GM12878 (cell line): Measurements from ENCODE around the gene DLG2. TPM values are rescaled to one million over a fixed set of nuclear protein-coding genes. Genes with fewer than 3 reads are reported as not detected.

Experiments
- ATAC-seq: fragments of 200-7000 bp; cut with Tn5 transposase; 3 replicates; pipeline ENCODE4 v1.9.1; 2020; ENCODE audit warnings: mild to moderate bottlenecking, moderate library complexity
- BruUV-seq: library from RNA; stranded (reverse); fragments of 400-500 nt; replicated peaks from 2 replicates; lab custom pipeline; 2021; lab: Mats Ljungman, UMichigan
- CTCF ChIA-PET: fragments of 300-600 bp; sonication (Branson Sonifier 250); formaldehyde crosslinking; extraction: SDS; loops from one replicate; lab custom pipeline; 2021; ENCODE audit warnings: inconsistent platforms; lab: Yijun Ruan, JAX
- POLR2A ChIA-PET: fragments of 350-600 bp; formaldehyde crosslinking; extraction: SDS; loops from one replicate; lab custom pipeline; 2021; ENCODE audit warnings: inconsistent platforms; lab: Charles Lee
- RAD21 ChIA-PET: fragments of 300-600 bp; sonication (Branson Sonifier 250); formaldehyde crosslinking; loops from one replicate; lab custom pipeline; 2023; ENCODE audit warnings: antibody characterized with exemption; ENCODE audit not compliant: unreplicated experiment; lab: Charles Lee
- SMC1A ChIA-PET: fragments of 300-600 bp; sonication (Branson Sonifier 250); formaldehyde crosslinking; loops from one replicate; lab custom pipeline; 2023; ENCODE audit not compliant: unreplicated experiment, uncharacterized antibody; lab: Charles Lee
- DNase-seq: peaks from one replicate; pipeline ENCODE4 v3.0.0-alpha.2; 2011; ENCODE audit warnings: low read depth, low spot score
- FAIRE-seq: peaks from 3 replicates; lab custom pipeline; 2011; peaks lifted over from hg19 to GRCh38; lab: Jason Lieb, UNC
- H2AFZ ChIP-seq: 2 replicates; pipeline ENCODE4 v1.6.0; 2011; ENCODE audit warnings: low read depth, low read length, control low read depth; ENCODE audit not compliant: control insufficient read depth
- H3K27ac ChIP-seq: 2 replicates; pipeline ENCODE4 v1.5.1; 2011; ENCODE audit warnings: control low read depth; ENCODE audit not compliant: control insufficient read depth, insufficient read depth
- H3K27me3 ChIP-seq, 2 experiments: replicated peaks in 1 of 2; 2 replicates each; pipeline versions ENCODE4 v1.6.0 to v1.6.1; 2011; ENCODE audit warnings: low read length in 1 of 2; ENCODE audit not compliant: control insufficient read depth in 2 of 2, insufficient read depth in 2 of 2
- H3K36me3 ChIP-seq, 2 experiments: 2 replicates each; pipeline ENCODE4 v1.5.1; 2011; ENCODE audit warnings: low read length in 1 of 2; ENCODE audit not compliant: control insufficient read depth in 2 of 2, insufficient read depth in 2 of 2
- H3K4me1 ChIP-seq: 2 replicates; pipeline ENCODE4 v1.6.1; 2011; ENCODE audit warnings: mild to moderate bottlenecking, low read length, moderate library complexity, mixed read lengths; ENCODE audit not compliant: control insufficient read depth, insufficient read depth
- H3K4me2 ChIP-seq: 2 replicates; pipeline ENCODE4 v1.6.0; 2011; ENCODE audit warnings: control low read depth; ENCODE audit not compliant: control insufficient read depth, insufficient read depth
- H3K4me3 ChIP-seq: fragments of 200-600 bp; sonication (generic); 2 replicates; pipeline ENCODE4 v1.5.1; 2016
- H3K79me2 ChIP-seq: 2 replicates; pipeline ENCODE4 v1.6.0; 2011; ENCODE audit warnings: low read length; ENCODE audit not compliant: control insufficient read depth, insufficient read depth
- H3K9ac ChIP-seq: 2 replicates; pipeline ENCODE4 v1.8.0; 2011; ENCODE audit warnings: low read length, control low read depth, mixed read lengths; ENCODE audit not compliant: control insufficient read depth, insufficient read depth
- H3K9me3 ChIP-seq: replicated peaks from 3 replicates; pipeline ENCODE4 v1.5.1; 2011; ENCODE audit warnings: mild to moderate bottlenecking, low read length; ENCODE audit not compliant: control insufficient read depth, insufficient read depth
- H4K20me1 ChIP-seq: 2 replicates; pipeline ENCODE4 v1.6.0; 2011; ENCODE audit not compliant: control insufficient read depth, insufficient read depth
- ATF7 ChIP-seq: fragments of 450-650 bp; IDR thresholded peaks from 2 replicates; pipeline ENCODE4 v1.6.1; 2016; ENCODE audit warnings: low read depth, mild to moderate bottlenecking
- CEBPB ChIP-seq, 2 experiments: fragments of 150-350 bp in 1 of 2; IDR thresholded peaks; 2 replicates each; pipeline ENCODE4 v1.6.1; 2012 to 2014; ENCODE audit warnings: low read depth in 2 of 2, low read length in 2 of 2, borderline replicate concordance in 1 of 2, inconsistent platforms in 1 of 2
- EED ChIP-seq: sonication (generic); IDR thresholded peaks from 2 replicates; pipeline ENCODE4 v1.6.1; 2016; ENCODE audit warnings: antibody characterized with exemption, low read depth
- ESRRA ChIP-seq: IDR thresholded peaks from 2 replicates; pipeline ENCODE4 v1.6.1; 2012; ENCODE audit warnings: mild to moderate bottlenecking, low read length, improper control_type of control experiment
- HDAC2 ChIP-seq: fragments of 200-600 bp; sonication (generic); IDR thresholded peaks from 2 replicates; pipeline ENCODE4 v1.6.1; 2017
- MYC ChIP-seq: IDR thresholded peaks from 2 replicates; pipeline ENCODE4 v1.6.1; 2011; ENCODE audit warnings: mild to moderate bottlenecking, low read length, moderate library complexity, inconsistent platforms; ENCODE audit not compliant: insufficient read depth, insufficient replicate concordance, insufficient read length, severe bottlenecking
- NR2C2 ChIP-seq: IDR thresholded peaks from 2 replicates; pipeline ENCODE4 v1.6.1; 2011; ENCODE audit warnings: borderline replicate concordance, low read depth; ENCODE audit not compliant: control insufficient read depth, insufficient read length
- RAD21 ChIP-seq: IDR thresholded peaks from 2 replicates; pipeline ENCODE4 v1.6.1; 2011; ENCODE audit warnings: mild to moderate bottlenecking, low read depth, low read length, moderate library complexity; ENCODE audit not compliant: insufficient read depth
- SREBF2 ChIP-seq: IDR thresholded peaks from 2 replicates; pipeline ENCODE4 v1.6.1; 2012; ENCODE audit warnings: mild to moderate bottlenecking, low read length
- USF1 ChIP-seq: IDR thresholded peaks from 2 replicates; pipeline ENCODE4 v1.6.1; 2011; ENCODE audit warnings: borderline replicate concordance, low read depth, mild to moderate bottlenecking, moderate library complexity, mixed read lengths, low read length; ENCODE audit not compliant: insufficient read depth; ENCODE audit errors: extremely low read length
- ZNF687 ChIP-seq: fragments of 450-650 bp; IDR thresholded peaks from 2 replicates; pipeline ENCODE4 v1.6.1; 2017; ENCODE audit warnings: mild to moderate bottlenecking, moderate library complexity
- WGBS: methylation state at CpG from one replicate; pipeline ENCODE4 v1.1.6; 2016; ENCODE audit warnings: low lambda C conversion rate; ENCODE audit not compliant: insufficient replicate concordance, insufficient coverage; ENCODE audit errors: missing lambda C conversion rate; 5-methylcytosine and 5-hydroxymethylcytosine counted together
- in situ Hi-C: fragments of 300-500 bp; cut with MboI; formaldehyde crosslinking; loops from 9 replicates; pipeline ENCODE4 v1.14.3; 2018; ENCODE audit warnings: mixed read lengths
- intact Hi-C: fragments of 100-400 bp; cut with micrococcal nuclease; formaldehyde crosslinking; loops from one replicate; pipeline ENCODE4 v1.14.2; 2022; ENCODE audit not compliant: unreplicated experiment
- polyA plus RNA-seq, 11 experiments: library from polyadenylated mRNA; depleted of rRNA in 4 of 11; unstranded in 6 of 11; stranded (reverse) in 5 of 11; fragments of >200 nt; fragmentation: Nextera tagmentation in 4 of 11; fragmentation: Illumina TruSeq in 1 of 11; extraction: Ambion mirVana in 4 of 11; extraction: Trizol in 1 of 11; gene quantifications; 1 replicate in 1 of 11; 2 replicates in 10 of 11; pipeline versions ENCODE4 v1.2.1 to v1.2.3, GENCODE V29; 2011 to 2016; ENCODE audit warnings: inconsistent platforms in 2 of 11, missing spikeins in 2 of 11, low read depth in 1 of 11
- total RNA-seq, 4 experiments: library from RNA; depleted of rRNA in 3 of 4; stranded (reverse); fragments of >200 nt in 3 of 4; fragmentation: Illumina TruSeq in 1 of 4; extraction: Trizol in 1 of 4; gene quantifications; 2 replicates each; pipeline versions ENCODE4 v1.2.1 to v1.2.3, GENCODE V29; 2013 to 2021
- TF ChIP-seq, protein P1 (sequence below): IDR thresholded peaks from 2 replicates; pipeline ENCODE4 v1.6.1; 2012; ENCODE audit warnings: mild to moderate bottlenecking, low read depth, low read length

The DLG2 gene
- total and polyA plus RNA-seq, 10 of the 15 experiments (the other 5 are each of a cell fraction or from before 2014, with no cell fraction given): 0.09 to 0.98 (median 0.35) TPM

- no peaks in the 10 kb centered on the region for H3K9me3 ChIP-seq
- WGBS: 0% methylated on average over 1 of the region's 1 CpG
- TF ChIP-seq, protein P1, sequence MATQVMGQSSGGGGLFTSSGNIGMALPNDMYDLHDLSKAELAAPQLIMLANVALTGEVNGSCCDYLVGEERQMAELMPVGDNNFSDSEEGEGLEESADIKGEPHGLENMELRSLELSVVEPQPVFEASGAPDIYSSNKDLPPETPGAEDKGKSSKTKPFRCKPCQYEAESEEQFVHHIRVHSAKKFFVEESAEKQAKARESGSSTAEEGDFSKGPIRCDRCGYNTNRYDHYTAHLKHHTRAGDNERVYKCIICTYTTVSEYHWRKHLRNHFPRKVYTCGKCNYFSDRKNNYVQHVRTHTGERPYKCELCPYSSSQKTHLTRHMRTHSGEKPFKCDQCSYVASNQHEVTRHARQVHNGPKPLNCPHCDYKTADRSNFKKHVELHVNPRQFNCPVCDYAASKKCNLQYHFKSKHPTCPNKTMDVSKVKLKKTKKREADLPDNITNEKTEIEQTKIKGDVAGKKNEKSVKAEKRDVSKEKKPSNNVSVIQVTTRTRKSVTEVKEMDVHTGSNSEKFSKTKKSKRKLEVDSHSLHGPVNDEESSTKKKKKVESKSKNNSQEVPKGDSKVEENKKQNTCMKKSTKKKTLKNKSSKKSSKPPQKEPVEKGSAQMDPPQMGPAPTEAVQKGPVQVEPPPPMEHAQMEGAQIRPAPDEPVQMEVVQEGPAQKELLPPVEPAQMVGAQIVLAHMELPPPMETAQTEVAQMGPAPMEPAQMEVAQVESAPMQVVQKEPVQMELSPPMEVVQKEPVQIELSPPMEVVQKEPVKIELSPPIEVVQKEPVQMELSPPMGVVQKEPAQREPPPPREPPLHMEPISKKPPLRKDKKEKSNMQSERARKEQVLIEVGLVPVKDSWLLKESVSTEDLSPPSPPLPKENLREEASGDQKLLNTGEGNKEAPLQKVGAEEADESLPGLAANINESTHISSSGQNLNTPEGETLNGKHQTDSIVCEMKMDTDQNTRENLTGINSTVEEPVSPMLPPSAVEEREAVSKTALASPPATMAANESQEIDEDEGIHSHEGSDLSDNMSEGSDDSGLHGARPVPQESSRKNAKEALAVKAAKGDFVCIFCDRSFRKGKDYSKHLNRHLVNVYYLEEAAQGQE: no peak
- TF ChIP-seq NR2C2 (no peak), EED (no peak), CEBPB (IDR thresholded peaks at IDR 0.05; ENCODE audit: borderline replicate concordance in 1 of 2, low read depth in 2 of 2, low read length in 2 of 2) (no peak), MYC (no peak), RAD21 (no peak), SREBF2 (no peak), ESRRA (no peak), ATF7 (no peak), USF1 (no peak), HDAC2 (no peak), ZNF687 (no peak)
- TF ChIP-seq, all 136 proteins: peak for 0
- no peak for DNase-seq
- Histone ChIP-seq H4K20me1 (no peaks in the 10 kb centered on the region), H3K27ac (no peak overlapping the region), H2AFZ (no peak overlapping the region), H3K27me3 (no peaks in the 10 kb centered on the region), H3K4me3 (no peak overlapping the region), H3K9ac (no peak overlapping the region), H3K4me1 (no peaks in the 10 kb centered on the region), H3K4me2 (no peak overlapping the region), H3K36me3 (no peaks in the 10 kb centered on the region), H3K79me2 (no peaks in the 10 kb centered on the region)
- ATAC-seq: no peak
- intact Hi-C loops: loop anchor here (10.0 kb wide), 1 partner anchor 183 kb away; no protein-coding TSS in a partner anchor
- POLR2A ChIA-PET: no interaction called here
- RAD21 ChIA-PET: no interaction called here
- SMC1A ChIA-PET: no interaction called here
- no TSS peak for BruUV-seq
- CTCF ChIA-PET: interaction anchor here (1.2 to 1.6 kb wide), 4 partner anchors 8 to 545 kb away, joined by 3 to 6 read pairs (median 4); no protein-coding TSS in a partner anchor
- in situ Hi-C loops: no loop called here
- no peak for FAIRE-seq
These were observed 1245.5 kb downstream of the DLG2 start for GRCh38 chr11:84381666-84382065.
